Neural cell (in vitro differentiated cells): Measurements from ENCODE around the gene NOTCH3. TPM values are rescaled to one million over a fixed set of nuclear protein-coding genes. Genes with fewer than 3 reads are reported as not detected.

Experiments
- H2AFZ ChIP-seq: fragments of 200-600, 300-800 bp; sonication (generic), shearing (Covaris generic); 2 replicates; pipeline ENCODE4 v1.6.0; 2014; ENCODE audit warnings: low read depth, mild to moderate bottlenecking, antibody characterized with exemption, low read length, moderate library complexity
- H3F3A ChIP-seq: fragments of 200-600 bp; shearing (Covaris generic); 2 replicates; pipeline ENCODE4 v1.6.1; 2016; ENCODE audit warnings: mild to moderate bottlenecking, moderate library complexity, mixed read lengths, antibody characterized with exemption, low read length; ENCODE audit not compliant: insufficient read depth, poor library complexity, severe bottlenecking
- H3K27ac ChIP-seq: fragments of 200-600, 300-800 bp; sonication (generic), shearing (Covaris generic); 2 replicates; pipeline ENCODE4 v1.5.1; 2014; ENCODE audit warnings: mild to moderate bottlenecking, low read length, moderate library complexity
- H3K27me3 ChIP-seq: fragments of 300-800, 200-600 bp; sonication (generic), shearing (Covaris generic); 2 replicates; pipeline ENCODE4 v1.6.0; 2014; ENCODE audit warnings: mild to moderate bottlenecking, low read depth, low read length, moderate library complexity; ENCODE audit not compliant: insufficient read depth
- H3K36me3 ChIP-seq: fragments of 300-800, 200-600 bp; sonication (generic), shearing (Covaris generic); 2 replicates; pipeline ENCODE4 v1.5.1; 2014; ENCODE audit warnings: mild to moderate bottlenecking, antibody characterized with exemption, low read length, moderate library complexity; ENCODE audit not compliant: insufficient read depth
- H3K4me2 ChIP-seq: fragments of 300-800, 200-600 bp; sonication (generic), shearing (Covaris generic); 2 replicates; pipeline ENCODE4 v1.6.0; 2014; ENCODE audit warnings: mild to moderate bottlenecking, low read length
- H3K4me3 ChIP-seq: fragments of 300-800, 200-600 bp; sonication (generic), shearing (Covaris generic); 2 replicates; pipeline ENCODE4 v1.5.1; 2014; ENCODE audit warnings: mild to moderate bottlenecking, low read length, moderate library complexity
- H3K79me2 ChIP-seq: fragments of 200-600 bp; shearing (Covaris generic); replicated peaks from 2 replicates; pipeline ENCODE4 v1.6.0; 2014; ENCODE audit warnings: mild to moderate bottlenecking, low read length, moderate library complexity; ENCODE audit not compliant: insufficient read depth
- H3K9ac ChIP-seq: fragments of 300-800, 200-600 bp; sonication (generic), shearing (Covaris generic); 2 replicates; pipeline ENCODE4 v1.6.1; 2016; ENCODE audit warnings: mild to moderate bottlenecking, low read length, mixed read lengths
- H3K9me2 ChIP-seq: fragments of 200-600 bp; shearing (Covaris generic); 2 replicates; pipeline ENCODE4 v1.6.1; 2016; ENCODE audit warnings: mild to moderate bottlenecking, low read length, mixed read lengths; ENCODE audit not compliant: insufficient read depth
- H3K9me3 ChIP-seq: fragments of 200-600, 300-800 bp; sonication (generic), shearing (Covaris generic); 2 replicates; pipeline ENCODE4 v1.6.1; 2016; ENCODE audit warnings: mild to moderate bottlenecking, mixed run types, low read length, moderate library complexity, mixed read lengths
- H4K20me1 ChIP-seq: fragments of 200-600 bp; shearing (Covaris generic); 2 replicates; pipeline ENCODE4 v1.6.1; 2016; ENCODE audit warnings: mild to moderate bottlenecking, mixed run types; ENCODE audit not compliant: insufficient read depth
- CTCF ChIP-seq: fragments of 450-650 bp; IDR thresholded peaks from 2 replicates; pipeline ENCODE4 v1.5.1; 2014; ENCODE audit warnings: antibody characterized with exemption, mild to moderate bottlenecking, moderate library complexity; ENCODE audit not compliant: poor library complexity, severe bottlenecking
- EP300 ChIP-seq: fragments of 450-650 bp; conservative IDR thresholded peaks from 2 replicates; pipeline ENCODE4 v1.6.1; 2014; ENCODE audit warnings: antibody characterized with exemption, mild to moderate bottlenecking, moderate library complexity; ENCODE audit not compliant: poor library complexity, severe bottlenecking
- EZH2 ChIP-seq: fragments of 200-600, 300-800 bp; shearing (Covaris generic), sonication (generic); IDR thresholded peaks from 2 replicates; pipeline ENCODE4 v1.6.1; 2014; ENCODE audit warnings: antibody characterized with exemption, low read length, borderline replicate concordance, mild to moderate bottlenecking; ENCODE audit not compliant: insufficient read depth, poor library complexity, severe bottlenecking
- MXI1 ChIP-seq: fragments of 450-650 bp; conservative IDR thresholded peaks from 2 replicates; pipeline ENCODE4 v1.6.1; 2014; ENCODE audit warnings: antibody characterized with exemption, mild to moderate bottlenecking; ENCODE audit not compliant: poor library complexity, severe bottlenecking
- POLR2AphosphoS5 ChIP-seq: IDR thresholded peaks from 2 replicates; pipeline ENCODE4 v1.6.1; 2012
- RAD21 ChIP-seq: fragments of 450-650 bp; conservative IDR thresholded peaks from 2 replicates; pipeline ENCODE4 v1.6.1; 2014; ENCODE audit warnings: antibody characterized with exemption, mild to moderate bottlenecking, moderate library complexity
- SMC3 ChIP-seq: fragments of 450-650 bp; conservative IDR thresholded peaks from 2 replicates; pipeline ENCODE4 v1.6.1; 2014; ENCODE audit warnings: antibody characterized with exemption, mild to moderate bottlenecking, moderate library complexity; ENCODE audit not compliant: poor library complexity
- TAF1 ChIP-seq: IDR thresholded peaks from 2 replicates; pipeline ENCODE4 v1.6.1; 2012; ENCODE audit warnings: low read depth
- polyA minus RNA-seq: library from RNA; depleted of rRNA, polyadenylated mRNA; stranded (reverse); fragments of >200 nt; gene quantifications from 2 replicates; pipeline ENCODE4 v1.2.3, GENCODE V29; 2014
- polyA plus RNA-seq: library from polyadenylated mRNA; depleted of rRNA; stranded (reverse); fragments of >200 nt; gene quantifications from 2 replicates; pipeline ENCODE4 v1.2.3, GENCODE V29; 2014
- TF ChIP-seq, protein P1 (sequence below): IDR thresholded peaks from 2 replicates; pipeline ENCODE4 v1.6.1; 2012; ENCODE audit warnings: borderline replicate concordance

Gene NOTCH3
- polyA plus RNA-seq (0.21 and 0.34 TPM in 2 replicates), polyA minus RNA-seq (1.5 and 1.7 TPM in 2 replicates)

GRCh38 chr19:15200553-15201364 lies at the start of gene NOTCH3:
TSS of gene NOTCH3 (minus strand) at chr19:15200995. CDS start at chr19:15200905, 90 bp downstream.
- no peaks in the 10 kb centered on the region for H3F3A ChIP-seq
- TF ChIP-seq SMC3 (no peak), TAF1 (no peak), MXI1 (no peak), EZH2 (no peak), CTCF (no peak), EP300 (no peak), POLR2AphosphoS5 (no peak), RAD21 (no peak)
- TF ChIP-seq, protein P1, sequence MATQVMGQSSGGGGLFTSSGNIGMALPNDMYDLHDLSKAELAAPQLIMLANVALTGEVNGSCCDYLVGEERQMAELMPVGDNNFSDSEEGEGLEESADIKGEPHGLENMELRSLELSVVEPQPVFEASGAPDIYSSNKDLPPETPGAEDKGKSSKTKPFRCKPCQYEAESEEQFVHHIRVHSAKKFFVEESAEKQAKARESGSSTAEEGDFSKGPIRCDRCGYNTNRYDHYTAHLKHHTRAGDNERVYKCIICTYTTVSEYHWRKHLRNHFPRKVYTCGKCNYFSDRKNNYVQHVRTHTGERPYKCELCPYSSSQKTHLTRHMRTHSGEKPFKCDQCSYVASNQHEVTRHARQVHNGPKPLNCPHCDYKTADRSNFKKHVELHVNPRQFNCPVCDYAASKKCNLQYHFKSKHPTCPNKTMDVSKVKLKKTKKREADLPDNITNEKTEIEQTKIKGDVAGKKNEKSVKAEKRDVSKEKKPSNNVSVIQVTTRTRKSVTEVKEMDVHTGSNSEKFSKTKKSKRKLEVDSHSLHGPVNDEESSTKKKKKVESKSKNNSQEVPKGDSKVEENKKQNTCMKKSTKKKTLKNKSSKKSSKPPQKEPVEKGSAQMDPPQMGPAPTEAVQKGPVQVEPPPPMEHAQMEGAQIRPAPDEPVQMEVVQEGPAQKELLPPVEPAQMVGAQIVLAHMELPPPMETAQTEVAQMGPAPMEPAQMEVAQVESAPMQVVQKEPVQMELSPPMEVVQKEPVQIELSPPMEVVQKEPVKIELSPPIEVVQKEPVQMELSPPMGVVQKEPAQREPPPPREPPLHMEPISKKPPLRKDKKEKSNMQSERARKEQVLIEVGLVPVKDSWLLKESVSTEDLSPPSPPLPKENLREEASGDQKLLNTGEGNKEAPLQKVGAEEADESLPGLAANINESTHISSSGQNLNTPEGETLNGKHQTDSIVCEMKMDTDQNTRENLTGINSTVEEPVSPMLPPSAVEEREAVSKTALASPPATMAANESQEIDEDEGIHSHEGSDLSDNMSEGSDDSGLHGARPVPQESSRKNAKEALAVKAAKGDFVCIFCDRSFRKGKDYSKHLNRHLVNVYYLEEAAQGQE = no peak
- no peaks in the 10 kb centered on the region for H3K9me2 ChIP-seq
- H3K4me3 ChIP-seq = peak within 1 kb of the TSS; percentile 59
- no peaks in the 10 kb centered on the region for H4K20me1 ChIP-seq
- H3K9me3 ChIP-seq = no peaks in the 10 kb centered on the region
- peaks cover 7% of the 10 kb centered on the region for H3K79me2 ChIP-seq
- no peak within 1 kb of the TSS for H3K27ac ChIP-seq
- H3K27me3 ChIP-seq = no peaks in the 10 kb centered on the region
- H3K36me3 ChIP-seq = no peaks in the 10 kb centered on the region
- H3K4me2 ChIP-seq = no peak within 1 kb of the TSS
- peak within 1 kb of the TSS; percentile 49 for H3K9ac ChIP-seq
- H2AFZ ChIP-seq = no peak within 1 kb of the TSS

DNA sequence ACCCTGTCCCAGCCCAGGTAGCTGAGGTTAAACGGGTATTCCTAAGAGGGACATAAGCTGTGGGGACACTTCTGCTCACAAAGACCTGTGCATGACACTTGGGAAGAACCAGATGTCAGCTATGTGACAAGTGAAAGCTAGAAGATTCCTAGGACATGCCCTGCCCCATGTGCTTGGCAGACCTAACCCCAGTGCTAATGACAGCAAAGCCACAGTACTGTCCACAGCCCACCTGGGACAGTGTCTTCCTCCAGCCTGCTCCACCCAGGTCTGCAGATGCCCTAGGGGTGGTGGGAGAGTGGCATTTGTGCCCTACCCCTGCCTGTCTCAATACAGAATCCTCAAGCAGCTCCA lies 49.8 kb upstream of the NOTCH3 start:
- TF ChIP-seq MXI1 = no peak
- no peak for TF ChIP-seq POLR2AphosphoS5
- TF ChIP-seq, protein P1 = no peak
- TF ChIP-seq RAD21 = no peak
- TF ChIP-seq EZH2 = no peak
- TF ChIP-seq EP300 = no peak
- TF ChIP-seq TAF1 = no peak
- no peak for TF ChIP-seq SMC3
- no peak for TF ChIP-seq CTCF
- Histone ChIP-seq H3K9ac (no peak overlapping the region), H2AFZ (no peak overlapping the region), H3K9me2 (no peaks in the 10 kb centered on the region), H3K4me3 (no peak overlapping the region), H3K27me3 (no peaks in the 10 kb centered on the region), H4K20me1 (no peaks in the 10 kb centered on the region), H3F3A (no peaks in the 10 kb centered on the region), H3K27ac (no peak overlapping the region), H3K4me2 (no peak overlapping the region), H3K9me3 (no peaks in the 10 kb centered on the region), H3K79me2 (no peaks in the 10 kb centered on the region), H3K36me3 (peaks cover 4% of the 10 kb centered on the region)
